SJCRH30 (cell line): ENCODE data around the gene KCNN4. TPM values are rescaled to one million over a fixed set of nuclear protein-coding genes. Genes with fewer than 3 reads are reported as not detected.

Experiments used
- DNase-seq, 2 experiments: peaks; one replicate each; pipeline ENCODE4 v3.0.0-alpha.2; 2015 to 2020
- H3K27ac ChIP-seq: fragments of 250-450 bp; sonication (Bioruptor Pico); 2 replicates; pipeline ENCODE4 v1.5.1; 2020; ENCODE audit warnings: mild to moderate bottlenecking, moderate library complexity
- H3K27me3 ChIP-seq: fragments of 250-450 bp; sonication (Bioruptor Pico); 2 replicates; pipeline ENCODE4 v1.5.1; 2020; ENCODE audit warnings: mild to moderate bottlenecking, moderate library complexity
- H3K36me3 ChIP-seq: fragments of 250-450 bp; sonication (Bioruptor Pico); 2 replicates; pipeline ENCODE4 v1.5.1; 2020; ENCODE audit warnings: mild to moderate bottlenecking, moderate library complexity
- H3K4me1 ChIP-seq: fragments of 250-450 bp; sonication (Bioruptor Pico); 2 replicates; pipeline ENCODE4 v1.5.1; 2020; ENCODE audit warnings: mild to moderate bottlenecking, moderate library complexity
- H3K4me3 ChIP-seq: fragments of 250-450 bp; sonication (Bioruptor Pico); 2 replicates; pipeline ENCODE4 v1.5.1; 2020; ENCODE audit warnings: mild to moderate bottlenecking, moderate library complexity
- H3K9me3 ChIP-seq: fragments of 250-450 bp; sonication (Bioruptor Pico); replicated peaks from 2 replicates; pipeline ENCODE4 v1.5.1; 2020; ENCODE audit warnings: mild to moderate bottlenecking, moderate library complexity
- total RNA-seq: library from RNA; depleted of rRNA; stranded (reverse); fragments of >200 nt; shearing (Covaris generic); gene quantifications from 2 replicates; pipeline ENCODE4 v1.2.3, GENCODE V29; 2014

KCNN4 gene
- total RNA-seq, 1 experiment from 2014 or later, result 0.38 TPM

DNA sequence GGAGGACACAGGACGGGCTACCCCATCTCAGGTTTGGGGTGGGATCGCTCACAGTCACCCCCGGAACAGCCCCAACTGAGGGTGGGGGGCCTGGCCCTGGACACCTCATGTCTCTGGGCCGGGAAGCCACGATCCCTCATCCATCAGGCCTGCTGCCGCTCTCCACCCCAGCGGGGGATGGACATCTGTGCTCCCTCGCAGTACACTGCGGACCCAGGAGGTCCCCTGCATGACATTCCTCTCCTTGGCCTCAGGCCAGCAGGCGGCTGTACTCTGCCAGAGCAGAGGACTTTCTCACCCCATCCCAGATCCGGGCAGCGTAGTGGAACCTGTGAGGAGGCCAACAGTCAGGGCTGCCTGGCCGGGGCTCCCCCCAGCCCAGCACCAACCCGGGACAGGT lies 49.4 kb downstream of the KCNN4 start:
- DNase-seq, result peak; percentile 38 to 53
- H3K27me3 ChIP-seq, result no peaks in the 10 kb centered on the region
- H3K27ac ChIP-seq, result peak overlapping the region; percentile 53
- no peaks in the 10 kb centered on the region for H3K9me3 ChIP-seq
- no peak overlapping the region for H3K4me3 ChIP-seq
- peaks cover 24% of the 10 kb centered on the region for H3K4me1 ChIP-seq
- H3K36me3 ChIP-seq, result peaks cover 16% of the 10 kb centered on the region

DNA sequence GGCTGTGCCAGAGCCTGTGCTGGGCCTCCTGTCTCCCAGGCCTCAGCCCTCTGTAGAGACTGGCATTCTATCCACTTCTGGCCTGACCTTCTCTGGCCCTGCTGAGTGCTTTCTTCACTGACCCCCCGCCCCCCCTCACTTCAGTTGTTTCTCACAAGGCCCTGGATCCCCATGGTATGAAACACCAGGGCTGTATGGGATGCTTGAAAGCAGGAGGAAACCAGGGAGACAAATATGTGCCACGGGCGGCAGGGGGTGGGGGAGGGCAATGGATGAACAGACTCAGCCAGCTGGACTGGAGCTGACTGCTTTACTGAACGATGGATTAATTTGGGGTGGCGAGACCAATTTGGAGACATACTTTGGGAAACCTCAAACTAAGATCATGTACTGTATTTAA lies 50.9 kb downstream of the KCNN4 start:
- Histone ChIP-seq H3K27ac (0 out of 2 replicates have a peak overlapping the region, but pooled peaks have one; percentile 9), H3K36me3 (peaks cover 15% of the 10 kb centered on the region)
- DNase-seq, result no peak

GRCh38 chr19:43727593-43727853 lies 53.2 kb downstream of the KCNN4 start:
- Histone ChIP-seq H3K4me3 (no peak overlapping the region), H3K27me3 (no peaks in the 10 kb centered on the region), H3K9me3 (no peaks in the 10 kb centered on the region), H3K27ac (no peak overlapping the region), H3K36me3 (peaks cover 7% of the 10 kb centered on the region), H3K4me1 (peaks cover 14% of the 10 kb centered on the region)
- no peak for DNase-seq

More for the DNA sequence above, 50.9 kb downstream of the KCNN4 start:
- H3K9me3 ChIP-seq, result no peaks in the 10 kb centered on the region
- H3K4me1 ChIP-seq, result peaks cover 24% of the 10 kb centered on the region
- no peak overlapping the region for H3K4me3 ChIP-seq
- no peaks in the 10 kb centered on the region for H3K27me3 ChIP-seq

DNA sequence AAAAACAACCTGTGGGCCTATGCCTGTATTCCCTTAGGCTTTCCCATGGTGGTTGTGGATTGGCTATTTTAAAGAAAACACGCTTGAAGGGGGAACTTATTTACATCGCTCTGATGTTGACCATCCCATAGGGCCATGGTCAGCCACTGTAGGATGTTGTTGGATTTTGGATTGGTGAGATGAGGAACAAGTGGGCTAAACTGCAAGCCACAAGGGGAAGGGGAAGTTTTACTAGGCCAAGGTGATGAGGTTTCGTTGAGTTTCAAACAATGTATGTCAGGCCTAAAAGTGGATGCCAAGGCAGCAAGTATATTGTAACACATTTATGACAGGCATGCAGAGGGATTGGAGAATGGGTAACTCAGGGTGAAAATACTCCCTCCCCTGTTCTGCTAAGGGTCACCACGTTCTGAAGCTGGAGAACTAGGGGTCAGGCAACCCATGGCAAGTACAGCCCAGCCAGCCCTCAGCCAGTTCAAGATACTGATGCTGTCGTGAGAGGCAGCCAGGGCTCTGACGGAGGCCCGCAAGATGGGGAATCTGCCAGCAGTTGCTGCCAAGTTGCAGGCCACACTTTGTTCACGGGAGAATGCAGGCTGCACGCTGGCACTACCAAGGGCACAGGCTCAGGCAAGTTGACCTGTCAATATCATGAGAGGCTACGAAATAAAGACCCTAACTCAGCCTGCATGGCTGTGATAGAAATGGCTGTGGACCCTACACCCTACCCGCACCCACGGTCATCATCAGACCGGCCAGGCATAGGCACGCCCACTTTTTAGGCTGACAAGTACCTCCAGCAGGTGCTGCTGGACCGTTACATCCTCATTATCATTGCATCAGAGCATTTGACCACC lies 53.8 kb downstream of the KCNN4 start:
- Histone ChIP-seq H3K4me1 (peaks cover 9% of the 10 kb centered on the region), H3K4me3 (no peak overlapping the region), H3K27me3 (no peaks in the 10 kb centered on the region), H3K36me3 (peaks cover 7% of the 10 kb centered on the region), H3K9me3 (no peaks in the 10 kb centered on the region), H3K27ac (no peak overlapping the region)
- no peak for DNase-seq

- H3K9me3 ChIP-seq, result no peaks in the 10 kb centered on the region
- H3K4me3 ChIP-seq, result no peak overlapping the region
- H3K27ac ChIP-seq, result no peak overlapping the region
- DNase-seq, result no peak
- no peaks in the 10 kb centered on the region; the same call in 1 of the 2 replicates for H3K36me3 ChIP-seq
- no peaks in the 10 kb centered on the region for H3K27me3 ChIP-seq
- no peaks in the 10 kb centered on the region for H3K4me1 ChIP-seq
These were observed 55.3 kb downstream of the KCNN4 start for GRCh38 chr19:43725468-43725867.

DNA sequence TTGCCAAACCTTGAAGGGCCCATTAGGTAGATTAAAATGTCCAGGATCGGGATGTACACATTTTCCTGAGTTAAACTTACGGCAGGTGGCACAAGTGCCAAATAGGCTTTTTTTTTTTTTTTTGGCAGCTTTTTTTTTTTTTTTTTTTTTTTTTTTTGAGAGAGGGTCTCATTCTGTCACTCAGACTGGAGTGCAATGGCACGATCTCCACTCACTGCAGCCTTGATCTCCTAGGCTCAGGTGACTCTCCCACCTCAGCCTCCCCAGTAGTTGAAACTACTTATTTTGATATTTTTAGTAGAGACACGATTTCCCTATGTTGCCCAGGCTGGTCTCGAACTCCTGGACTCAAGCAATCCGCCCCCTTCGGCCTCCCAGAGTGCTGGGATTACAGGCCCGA lies 55.9 kb downstream of the KCNN4 start:
- no peaks in the 10 kb centered on the region for H3K36me3 ChIP-seq
- no peaks in the 10 kb centered on the region for H3K27me3 ChIP-seq
- H3K4me3 ChIP-seq, result no peak overlapping the region
- H3K9me3 ChIP-seq, result no peaks in the 10 kb centered on the region
- no peak for DNase-seq
- H3K27ac ChIP-seq, result no peak overlapping the region
- H3K4me1 ChIP-seq, result no peaks in the 10 kb centered on the region

DNA sequence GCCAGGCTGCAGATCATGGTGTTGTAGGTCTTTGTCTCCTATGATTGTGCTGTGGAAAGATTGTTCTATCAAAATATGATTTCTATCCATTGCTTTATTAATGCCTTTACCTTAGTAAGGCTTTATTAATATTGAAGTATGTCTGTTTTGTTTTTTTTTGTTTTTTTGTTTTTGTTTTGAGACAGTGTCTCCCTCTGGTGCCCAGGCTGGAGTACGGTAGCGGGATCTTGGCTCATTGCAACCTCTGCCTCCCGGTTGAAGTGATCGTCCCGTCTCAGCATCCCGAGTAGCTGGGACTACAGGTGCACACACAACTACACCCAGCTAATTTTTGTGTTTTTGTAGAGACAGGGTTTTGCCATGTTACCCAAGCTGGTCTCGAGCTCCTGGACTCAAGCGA lies 57.2 kb downstream of the KCNN4 start:
- Histone ChIP-seq H3K27me3 (no peaks in the 10 kb centered on the region), H3K36me3 (no peaks in the 10 kb centered on the region), H3K27ac (no peak overlapping the region), H3K9me3 (no peaks in the 10 kb centered on the region), H3K4me3 (no peak overlapping the region), H3K4me1 (no peaks in the 10 kb centered on the region)
- no peak for DNase-seq

DNA sequence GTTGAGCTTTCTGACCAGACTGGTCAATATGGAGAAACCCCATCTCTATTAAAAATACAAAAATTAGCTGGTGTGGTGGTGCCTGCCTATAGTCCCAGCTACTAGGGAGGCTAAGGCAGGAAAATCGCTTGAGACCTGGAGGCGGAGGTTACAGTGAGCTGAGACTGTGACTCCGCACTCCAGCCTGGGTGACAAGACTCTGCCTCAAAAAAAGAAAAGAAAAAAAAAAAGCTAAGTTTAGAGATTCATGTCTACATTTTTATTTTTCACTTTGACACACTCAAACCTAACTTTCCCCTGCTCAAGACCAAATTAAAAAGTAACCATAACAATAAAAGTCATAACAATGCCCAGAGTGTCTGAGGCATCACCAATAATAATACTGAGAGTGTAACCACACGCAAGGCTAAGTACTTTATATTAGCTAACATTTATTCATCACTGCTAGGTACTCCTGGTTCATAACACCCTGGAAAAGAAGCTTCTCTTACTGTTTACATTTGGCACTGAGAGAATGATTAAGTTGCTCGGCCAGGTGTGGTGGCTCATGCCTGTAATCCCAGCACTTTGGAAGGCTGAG lies 59.2 kb downstream of the KCNN4 start:
- H3K9me3 ChIP-seq, result no peaks in the 10 kb centered on the region
- no peak overlapping the region for H3K27ac ChIP-seq
- H3K36me3 ChIP-seq, result no peaks in the 10 kb centered on the region
- no peaks in the 10 kb centered on the region for H3K27me3 ChIP-seq
- no peaks in the 10 kb centered on the region for H3K4me1 ChIP-seq
- no peak overlapping the region for H3K4me3 ChIP-seq
- DNase-seq, result no peak

- no peaks in the 10 kb centered on the region for H3K27me3 ChIP-seq
- no peaks in the 10 kb centered on the region for H3K9me3 ChIP-seq
- no peaks in the 10 kb centered on the region for H3K4me1 ChIP-seq
- H3K4me3 ChIP-seq, result no peak overlapping the region
- H3K36me3 ChIP-seq, result no peaks in the 10 kb centered on the region
- no peak overlapping the region for H3K27ac ChIP-seq
- DNase-seq, result no peak
These were observed 59.8 kb downstream of the KCNN4 start for GRCh38 chr19:43720936-43721335.

GRCh38 chr19:43719918-43720317 lies 60.9 kb downstream of the KCNN4 start:
- no peaks in the 10 kb centered on the region for H3K27me3 ChIP-seq
- no peak for DNase-seq
- H3K36me3 ChIP-seq, result no peaks in the 10 kb centered on the region
- H3K9me3 ChIP-seq, result no peaks in the 10 kb centered on the region
- H3K4me3 ChIP-seq, result no peak overlapping the region
- no peaks in the 10 kb centered on the region for H3K4me1 ChIP-seq
- no peak overlapping the region for H3K27ac ChIP-seq

DNA sequence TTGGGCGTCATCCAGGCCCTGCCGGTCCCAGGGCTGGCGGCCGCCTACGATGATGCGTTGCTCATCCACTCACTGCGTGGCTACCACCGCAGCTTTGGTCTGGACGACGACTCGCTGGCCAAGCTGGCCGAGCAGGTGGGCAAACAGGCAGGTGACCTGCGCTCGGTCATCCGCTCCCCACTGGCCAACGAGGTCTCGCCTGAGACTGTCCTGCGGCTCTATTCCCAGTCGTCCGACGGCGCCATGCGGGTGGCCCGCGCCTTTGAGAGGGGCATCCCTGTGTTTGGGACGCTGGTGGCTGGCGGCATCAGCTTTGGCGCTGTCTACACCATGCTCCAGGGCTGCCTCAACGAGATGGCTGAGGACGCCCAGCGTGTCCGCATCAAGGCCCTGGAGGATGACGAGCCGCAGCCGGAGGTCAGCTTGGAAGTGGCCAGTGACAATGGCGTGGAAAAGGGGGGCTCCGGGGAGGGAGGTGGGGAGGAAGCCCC lies 61.4 kb downstream of the KCNN4 start:
- H3K27me3 ChIP-seq, result no peaks in the 10 kb centered on the region
- H3K36me3 ChIP-seq, result no peaks in the 10 kb centered on the region
- H3K9me3 ChIP-seq, result no peaks in the 10 kb centered on the region
- no peak overlapping the region for H3K4me3 ChIP-seq
- no peak overlapping the region for H3K27ac ChIP-seq
- no peak for DNase-seq
- H3K4me1 ChIP-seq, result no peaks in the 10 kb centered on the region

DNA sequence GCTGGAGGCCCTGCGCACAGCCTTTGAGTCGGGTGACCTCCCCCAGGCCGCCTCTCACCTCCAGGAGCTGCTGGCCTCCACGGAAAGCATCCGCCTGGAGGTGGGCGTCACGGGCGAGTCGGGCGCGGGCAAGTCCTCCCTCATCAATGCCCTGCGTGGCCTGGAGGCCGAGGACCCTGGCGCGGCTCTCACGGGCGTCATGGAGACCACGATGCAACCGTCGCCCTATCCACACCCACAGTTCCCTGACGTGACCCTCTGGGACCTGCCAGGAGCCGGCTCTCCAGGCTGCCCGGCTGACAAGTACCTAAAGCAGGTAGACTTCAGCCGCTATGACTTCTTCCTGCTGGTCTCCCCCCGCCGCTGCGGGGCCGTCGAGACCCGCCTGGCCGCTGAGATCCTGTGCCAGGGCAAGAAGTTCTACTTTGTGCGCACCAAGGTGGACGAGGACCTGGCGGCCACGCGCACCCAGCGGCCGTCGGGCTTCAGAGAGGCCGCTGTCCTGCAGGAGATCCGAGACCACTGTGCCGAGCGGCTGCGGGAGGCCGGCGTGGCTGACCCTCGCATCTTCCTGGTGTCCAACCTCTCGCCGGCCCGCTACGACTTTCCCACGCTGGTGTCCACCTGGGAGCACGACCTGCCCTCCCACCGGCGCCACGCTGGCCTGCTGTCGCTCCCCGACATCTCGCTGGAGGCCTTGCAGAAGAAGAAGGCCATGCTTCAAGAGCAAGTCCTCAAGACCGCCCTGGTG lies 62.0 kb downstream of the KCNN4 start:
- Histone ChIP-seq H3K27ac (no peak overlapping the region), H3K4me1 (no peaks in the 10 kb centered on the region), H3K36me3 (no peaks in the 10 kb centered on the region), H3K4me3 (no peak overlapping the region), H3K27me3 (no peaks in the 10 kb centered on the region), H3K9me3 (no peaks in the 10 kb centered on the region)
- no peak for DNase-seq
